Measurements from ENCODE around the gene PLA2G4C. TPM values are rescaled to one million over a fixed set of nuclear protein-coding genes. Genes with fewer than 3 reads are reported as not detected.

Gene PLA2G4C
- total and polyA plus RNA-seq, 4 donors: 6.4 to 21.6 (median 10.2) TPM

- Histone ChIP-seq H3K4me1 (ENCODE audit: control insufficient read depth in 5 of 5, insufficient read depth in 5 of 5, low read length in 5 of 5) (no peaks in the 10 kb centered on the region), H3K4me3 (no peak overlapping the region), H3K27ac (ENCODE audit: low read depth in 1 of 2, low read length in 1 of 2) (no peak overlapping the region), H3K9me3 (ENCODE audit: control insufficient read depth in 4 of 4, insufficient read depth in 3 of 4, low read length in 3 of 4) (no peaks in the 10 kb centered on the region), H3K27me3 (ENCODE audit: control insufficient read depth in 3 of 3, insufficient read depth in 3 of 3, low read length in 2 of 3) (peaks cover 0 to 2% (median 0%) of the 10 kb centered on the region in 3 donors), H3K9ac (ENCODE audit: insufficient read depth in 1 of 2, low read length in 2 of 2) (no peak overlapping the region), H3K36me3 (ENCODE audit: control insufficient read depth in 4 of 4, insufficient read depth in 4 of 4, low read length in 4 of 4) (no peaks in the 10 kb centered on the region)
- ATAC-seq (ENCODE audit: insufficient read depth, low FRiP score): no peak
- TF ChIP-seq CTCF (IDR thresholded peaks at IDR 0.05; ENCODE audit: control extremely low read depth, extremely low read depth): no peak
- 94 to 96% methylated on average over 3 of the region's 3 CpGs for WGBS, 2 donors
- DNase-seq: no peak
These were observed 87.1 kb downstream of the PLA2G4C start for GRCh38 chr19:48023518-48023917.

GRCh38 chr19:48023011-48023410 is 87.6 kb downstream of the PLA2G4C start:
- Histone ChIP-seq H3K9me3 (ENCODE audit: control insufficient read depth in 4 of 4, insufficient read depth in 3 of 4, low read length in 3 of 4) (no peaks in the 10 kb centered on the region), H3K27me3 (ENCODE audit: control insufficient read depth in 3 of 3, insufficient read depth in 3 of 3, low read length in 2 of 3) (peaks cover 0 to 2% (median 0%) of the 10 kb centered on the region in 3 donors), H3K36me3 (ENCODE audit: control insufficient read depth in 4 of 4, insufficient read depth in 4 of 4, low read length in 4 of 4) (no peaks in the 10 kb centered on the region), H3K4me3 (no peak overlapping the region), H3K4me1 (ENCODE audit: control insufficient read depth in 5 of 5, insufficient read depth in 5 of 5, low read length in 5 of 5) (no peaks in the 10 kb centered on the region), H3K27ac (ENCODE audit: low read depth in 1 of 2, low read length in 1 of 2) (no peak overlapping the region), H3K9ac (ENCODE audit: insufficient read depth in 1 of 2, low read length in 2 of 2) (no peak overlapping the region)
- ATAC-seq (ENCODE audit: insufficient read depth, low FRiP score) (no peak), DNase-seq (no peak)
- WGBS, 2 donors: 53 to 60% methylated on average over 2 of the region's 2 CpGs
- TF ChIP-seq CTCF (IDR thresholded peaks at IDR 0.05; ENCODE audit: control extremely low read depth, extremely low read depth): no peak

- H3K27me3 ChIP-seq (ENCODE audit: control insufficient read depth in 3 of 3, insufficient read depth in 3 of 3, low read length in 2 of 3): peaks cover 0 to 2% (median 0%) of the 10 kb centered on the region in 3 donors
- TF ChIP-seq CTCF (IDR thresholded peaks at IDR 0.05; ENCODE audit: control extremely low read depth, extremely low read depth): no peak
- no peak overlapping the region for H3K4me3 ChIP-seq
- no peak for DNase-seq
- no peak overlapping the region for H3K9ac ChIP-seq (ENCODE audit: insufficient read depth in 1 of 2, low read length in 2 of 2)
- peaks cover 0 to 3% (median 0%) of the 10 kb centered on the region in 4 donors for H3K9me3 ChIP-seq (ENCODE audit: control insufficient read depth in 4 of 4, insufficient read depth in 3 of 4, low read length in 3 of 4)
- H3K36me3 ChIP-seq (ENCODE audit: control insufficient read depth in 4 of 4, insufficient read depth in 4 of 4, low read length in 4 of 4): no peaks in the 10 kb centered on the region
- ATAC-seq (ENCODE audit: insufficient read depth, low FRiP score): no peak
- 46 to 73% methylated on average over 3 of the region's 3 CpGs for WGBS, 2 donors
- H3K27ac ChIP-seq (ENCODE audit: low read depth in 1 of 2, low read length in 1 of 2): no peak overlapping the region
- H3K4me1 ChIP-seq (ENCODE audit: control insufficient read depth in 5 of 5, insufficient read depth in 5 of 5, low read length in 5 of 5): no peaks in the 10 kb centered on the region
These were observed 89.9 kb downstream of the PLA2G4C start for GRCh38 chr19:48020686-48021085.
